SK-MEL-5 (cell line): ENCODE results near the gene CAPN15. TPM values are rescaled to one million over a fixed set of nuclear protein-coding genes. Genes with fewer than 3 reads are reported as not detected.

Experiments
- DNase-seq: peaks from one replicate; pipeline ENCODE4 v3.0.0-alpha.2; 2016; ENCODE audit warnings: low read depth, low spot score
- in situ Hi-C: cut with HindIII; loops from 2 replicates; pipeline ENCODE4 v1.10.0; 2016; ENCODE audit warnings: low sequenced_read_pairs, high pct_unique_total_duplicates, low pct_unique_long_range_greater_than_20kb
- total RNA-seq: library from RNA; depleted of rRNA; stranded (reverse); fragments of >200 nt; shearing (Covaris generic); gene quantifications from 2 replicates; pipeline ENCODE4 v1.2.3, GENCODE V29; 2014

CAPN15 gene
- total RNA-seq, 1 experiment from 2014 or later = 15.6 TPM

DNA sequence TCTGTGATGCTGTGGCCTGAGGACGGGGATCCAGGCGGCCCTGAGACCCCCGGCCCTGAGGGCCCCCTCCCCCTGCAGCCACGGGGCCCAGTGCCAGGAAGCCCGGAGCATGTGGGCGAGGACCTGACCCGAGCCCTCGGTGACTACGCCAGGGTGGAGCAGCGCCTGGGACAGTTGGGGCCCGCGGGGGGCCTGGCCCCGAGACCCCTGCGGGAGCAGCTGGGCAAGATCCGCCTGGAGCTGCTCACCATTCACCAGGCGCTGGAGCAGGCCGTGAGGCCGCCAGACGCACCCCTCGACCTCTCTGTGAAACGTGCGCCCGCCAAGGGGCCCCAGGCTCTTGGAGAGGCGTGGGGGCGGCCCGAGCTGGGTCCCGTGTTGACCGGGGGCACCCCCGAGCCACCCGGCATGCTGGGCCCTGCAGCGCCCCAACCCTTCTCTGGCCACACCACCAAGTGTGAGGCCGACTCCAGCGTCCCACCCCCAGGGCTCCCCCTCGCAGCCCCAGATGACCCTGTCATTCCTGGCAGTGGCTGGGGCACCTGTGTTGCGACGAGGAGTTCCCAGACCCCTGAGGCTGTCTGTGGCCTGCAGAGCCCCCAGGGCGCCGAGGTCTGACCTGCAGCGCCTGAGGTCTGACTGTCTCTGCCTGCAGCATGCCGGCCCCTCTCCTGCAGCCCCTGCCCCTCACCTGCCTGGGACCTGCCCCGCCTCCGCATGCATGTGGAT lies 37.3 kb downstream of the CAPN15 start:
- in situ Hi-C loops = no loop called here

DNA sequence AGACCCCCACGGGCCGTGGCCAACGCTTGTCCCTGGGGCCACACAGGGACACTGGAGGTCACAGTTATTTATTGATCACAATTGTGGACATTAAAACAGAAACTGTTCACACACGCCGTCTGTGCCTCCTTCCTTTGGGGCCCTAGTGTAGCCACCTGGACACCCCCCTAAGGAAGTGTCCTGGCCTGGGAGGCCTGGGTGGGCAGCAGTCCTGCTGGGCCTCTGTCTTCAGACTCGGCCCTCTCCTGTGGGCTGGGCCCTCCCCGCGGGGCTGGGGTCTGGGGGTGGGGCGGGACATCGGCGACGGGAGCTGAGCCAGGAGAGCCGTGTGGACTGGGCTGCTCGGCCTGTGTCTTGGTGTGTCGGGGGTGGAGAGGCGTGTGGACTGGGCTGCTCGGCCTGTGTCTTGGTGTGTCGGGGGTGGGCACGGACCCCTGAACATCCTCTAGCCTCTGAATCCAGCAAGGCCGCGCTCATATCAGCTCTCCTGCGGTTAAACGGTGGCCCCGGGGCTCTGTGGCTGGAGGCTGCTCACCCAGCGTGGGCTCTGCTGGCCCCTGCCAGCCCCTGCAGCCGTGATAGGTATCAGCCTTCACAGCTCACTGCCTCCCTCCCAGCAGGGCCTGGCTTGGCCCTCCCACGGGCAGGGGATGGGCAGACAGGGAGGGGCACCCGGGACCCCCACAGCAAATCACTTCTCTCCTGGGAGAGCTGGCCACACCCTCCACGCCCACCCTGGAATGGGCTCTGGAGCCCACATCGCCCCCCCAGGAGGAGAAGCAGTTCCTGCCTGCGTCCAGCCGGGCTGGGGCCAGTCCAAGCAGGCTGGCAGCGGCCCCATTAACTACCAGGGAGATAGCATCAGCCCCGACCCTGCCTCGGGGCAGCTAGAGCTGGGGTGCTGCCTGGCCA lies 38.2 kb downstream of the CAPN15 start:
- no peak for DNase-seq
- in situ Hi-C loops = no loop called here

More for the DNA sequence above, 37.3 kb downstream of the CAPN15 start:
- no peak for DNase-seq

DNA sequence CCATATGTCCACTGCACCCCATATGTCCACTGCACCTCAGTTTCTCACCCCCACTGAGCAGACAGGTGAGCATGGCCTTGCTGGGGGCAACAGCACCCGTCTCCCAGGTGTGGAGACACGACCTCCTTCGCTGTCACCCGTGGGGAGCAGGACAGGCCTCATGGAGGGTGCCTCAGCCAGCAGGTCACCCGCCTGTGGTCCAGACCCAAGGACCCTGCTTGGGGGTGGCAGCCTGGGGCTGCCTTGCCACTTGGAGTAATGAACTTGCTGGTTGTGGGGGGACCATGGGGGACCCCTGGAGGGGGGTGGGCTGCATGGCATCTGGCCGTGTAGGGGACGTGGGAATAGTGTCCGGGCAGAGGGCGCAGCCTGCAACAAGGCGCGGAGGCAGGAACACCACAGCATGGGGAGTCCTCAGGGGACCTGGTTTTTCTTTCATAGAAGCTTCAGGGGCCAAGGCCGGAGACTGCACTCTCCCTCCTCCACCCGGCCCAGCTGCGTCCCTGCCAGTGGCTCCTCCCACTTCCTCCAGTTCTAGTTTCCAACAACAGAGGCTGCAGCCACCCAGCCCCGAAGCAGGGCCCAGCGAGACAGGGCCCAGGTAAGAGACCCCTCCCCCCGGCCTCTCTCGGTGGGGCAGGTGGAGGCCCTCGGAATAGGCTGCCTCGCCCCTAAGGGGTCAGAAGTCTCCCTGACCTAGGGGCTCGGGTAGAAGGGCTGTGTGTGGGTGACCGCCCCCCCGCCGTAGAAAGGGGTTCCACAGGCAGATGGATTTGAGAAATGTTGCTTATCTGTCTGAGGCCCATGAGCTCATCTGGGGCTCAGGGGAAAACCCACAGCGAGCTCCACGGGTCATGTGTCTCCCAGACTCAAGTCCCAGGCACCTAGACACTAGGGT lies 39.2 kb downstream of the CAPN15 start, which contains the start of gene NHLRC4:
NHLRC4 (plus strand) TSS at position 531 of the 898 bp plus-strand sequence. CDS start 1,043 bp downstream, outside the sequence.
- in situ Hi-C loops = no loop called here
- peak; percentile 60 for DNase-seq

DNA sequence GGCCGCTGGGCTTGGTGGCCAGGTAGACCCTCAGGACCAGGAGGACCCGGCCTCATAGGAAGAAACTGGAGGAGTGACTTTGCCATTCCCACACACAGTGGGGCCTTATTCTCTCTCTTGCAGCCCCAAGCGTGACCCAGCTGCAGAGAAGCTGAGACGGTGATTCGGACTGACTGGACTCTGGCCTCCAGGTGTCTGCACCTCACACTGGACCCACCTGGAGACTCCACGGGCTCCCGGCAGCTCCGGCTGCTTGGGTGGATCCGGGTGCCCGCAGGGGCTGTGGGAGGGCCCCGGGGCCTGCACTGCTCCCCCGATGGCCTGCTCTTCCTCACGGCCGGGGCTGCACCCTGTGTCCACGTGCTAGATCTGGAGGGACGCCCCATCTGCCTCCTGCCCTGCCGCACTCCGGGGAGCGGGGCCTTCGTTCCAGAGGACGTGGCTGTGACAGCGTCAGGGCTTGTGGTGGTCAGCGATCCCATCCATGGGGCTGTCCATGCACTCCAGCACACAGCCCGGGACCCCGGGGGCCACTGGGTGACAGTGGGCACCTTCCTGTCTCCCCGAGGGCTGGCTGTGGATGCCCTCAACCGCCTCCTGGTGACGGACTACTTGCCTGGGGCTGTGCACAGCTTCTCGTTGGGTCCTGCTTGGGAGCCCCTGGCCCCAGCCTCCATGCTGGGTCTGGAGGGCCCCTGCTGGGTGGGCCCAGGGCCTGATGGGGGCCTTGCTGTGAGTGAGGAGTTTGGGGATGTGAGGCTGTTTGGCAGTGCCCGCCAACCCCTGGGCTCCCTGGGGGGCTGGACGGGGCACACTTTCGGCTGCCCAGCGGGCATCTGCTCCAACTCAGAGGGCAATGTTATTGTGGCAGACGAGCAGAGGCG lies 40.1 kb downstream of the CAPN15 start:
- in situ Hi-C loops = no loop called here
- no peak for DNase-seq

DNA sequence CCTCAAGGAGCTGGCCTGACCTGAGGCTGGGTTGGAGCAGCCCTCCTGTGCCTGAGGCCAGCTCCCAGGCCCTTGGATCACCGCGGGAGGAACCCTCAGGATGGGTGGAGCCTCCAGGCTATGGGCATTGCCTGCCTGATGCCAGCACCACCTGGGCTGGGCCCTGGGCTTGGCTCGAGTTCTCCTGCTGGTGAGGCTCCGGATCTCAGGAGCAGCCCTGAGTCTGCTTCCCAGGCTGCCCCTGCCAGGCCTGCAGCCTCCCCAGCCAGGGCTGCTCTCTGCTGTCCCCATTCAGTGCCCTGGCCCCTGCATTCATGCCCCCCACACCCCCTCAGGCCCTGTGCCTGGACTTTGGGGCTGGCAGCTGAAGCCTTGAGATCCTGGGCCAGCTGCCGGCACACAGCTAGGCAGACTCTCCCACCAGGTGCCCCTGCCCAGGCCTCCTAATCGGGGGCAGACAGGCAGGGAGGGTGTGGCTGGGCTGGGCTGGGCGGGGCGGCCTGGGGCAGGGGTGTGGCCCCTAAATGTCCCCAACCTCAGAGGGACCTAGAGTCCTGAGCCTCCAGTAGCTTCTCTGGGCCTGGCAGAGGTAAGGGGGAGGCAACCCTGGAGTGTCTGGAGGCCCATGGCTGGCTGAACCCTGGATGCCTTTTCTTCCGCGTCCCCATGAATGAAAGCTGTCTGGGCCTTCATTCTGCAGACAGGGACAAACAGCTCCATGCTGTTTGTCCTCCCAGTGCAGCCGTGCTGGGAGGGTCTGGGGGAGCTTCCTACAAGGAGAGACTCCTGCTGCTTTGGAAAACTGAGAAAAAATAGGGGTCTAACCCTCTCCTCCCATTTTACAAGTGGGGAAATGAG lies 41.1 kb downstream of the CAPN15 start:
- in situ Hi-C loops = no loop called here
- DNase-seq = no peak

DNA sequence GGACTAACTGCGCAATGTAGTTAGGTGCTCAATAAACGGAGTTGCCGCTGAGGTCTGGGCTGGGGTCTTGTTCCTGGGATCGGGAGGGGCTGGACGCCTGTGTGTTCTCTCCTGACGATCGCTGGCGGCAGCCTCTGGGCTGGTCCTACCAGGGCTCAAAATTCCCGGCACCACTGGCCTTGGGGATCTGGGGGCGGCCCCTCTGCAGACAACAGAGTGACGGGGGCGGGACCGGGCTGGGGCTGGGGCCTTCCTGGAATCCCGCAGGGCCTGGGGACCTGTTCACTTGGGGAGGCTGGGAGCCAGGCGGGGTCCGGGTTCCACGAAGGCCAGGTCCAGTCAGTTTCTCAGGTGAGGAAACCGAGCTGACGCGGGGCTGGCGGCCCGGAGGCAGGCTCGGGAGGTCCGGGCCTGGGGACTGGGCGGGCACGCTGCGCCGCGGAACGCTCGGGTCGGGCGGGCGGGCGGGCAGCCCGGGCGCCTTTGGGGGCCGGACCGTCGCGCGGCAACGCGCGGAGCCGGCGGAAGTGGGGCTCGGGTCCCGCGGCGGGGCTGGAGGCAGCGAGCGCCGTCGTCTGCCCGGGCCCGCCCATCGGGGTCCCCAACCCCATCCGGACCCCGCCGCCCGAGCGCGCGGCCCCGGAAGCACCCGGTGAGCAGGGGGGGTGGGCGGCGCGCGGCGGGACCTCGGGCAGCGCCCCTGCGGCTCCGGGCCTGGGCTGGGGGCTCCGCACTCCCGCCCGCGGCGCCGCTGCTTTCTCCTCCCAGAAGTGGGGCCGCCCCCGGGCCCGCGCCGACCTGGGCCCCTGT lies 42.1 kb downstream of the CAPN15 start, which contains the start of gene PIGQ:
PIGQ (plus strand) TSS at position 524 of the 810 bp plus-strand sequence. CDS start 4,107 bp downstream, outside the sequence.
- in situ Hi-C loops = no loop called here
- DNase-seq = peak; percentile 40

DNA sequence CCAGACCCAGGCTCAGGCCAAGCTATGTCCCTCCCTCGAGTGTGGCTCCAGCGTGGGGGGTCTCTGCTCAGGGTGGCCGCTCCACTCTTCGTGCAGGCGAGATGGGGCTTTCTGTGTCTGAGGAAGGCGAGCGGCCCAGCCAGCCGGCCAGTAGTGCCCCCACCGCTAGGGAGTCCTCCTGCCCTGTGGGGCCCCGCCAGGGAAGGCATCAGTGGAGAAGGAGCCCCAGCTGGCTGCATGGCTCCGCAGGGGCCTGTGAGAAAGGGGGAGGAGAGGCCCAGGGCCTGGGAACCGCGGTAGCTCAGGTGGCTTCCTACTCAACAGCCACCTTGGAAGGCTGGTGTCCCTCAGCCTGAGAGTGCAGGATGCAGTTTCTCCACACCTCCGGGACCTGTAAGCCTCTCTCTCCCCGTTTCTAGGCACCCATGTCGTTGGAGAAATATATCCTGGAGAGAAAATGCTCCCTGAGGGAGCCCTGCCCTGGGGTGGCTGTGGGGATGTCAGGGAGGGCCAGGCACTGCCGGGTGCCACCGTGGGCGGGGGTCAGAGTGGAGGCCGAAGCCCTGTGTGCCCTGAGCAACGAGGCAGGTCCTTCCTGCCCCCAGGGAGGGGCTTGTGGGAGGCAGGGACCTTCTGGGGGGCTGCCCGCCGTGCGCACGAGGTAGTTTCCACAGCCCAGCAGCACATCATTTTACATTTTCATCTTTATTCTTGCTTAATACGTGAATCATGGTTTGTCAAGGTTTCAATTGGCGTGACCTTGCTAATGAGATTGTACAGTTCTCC lies 45.5 kb downstream of the CAPN15 start:
- in situ Hi-C loops = no loop called here
- DNase-seq = no peak

DNA sequence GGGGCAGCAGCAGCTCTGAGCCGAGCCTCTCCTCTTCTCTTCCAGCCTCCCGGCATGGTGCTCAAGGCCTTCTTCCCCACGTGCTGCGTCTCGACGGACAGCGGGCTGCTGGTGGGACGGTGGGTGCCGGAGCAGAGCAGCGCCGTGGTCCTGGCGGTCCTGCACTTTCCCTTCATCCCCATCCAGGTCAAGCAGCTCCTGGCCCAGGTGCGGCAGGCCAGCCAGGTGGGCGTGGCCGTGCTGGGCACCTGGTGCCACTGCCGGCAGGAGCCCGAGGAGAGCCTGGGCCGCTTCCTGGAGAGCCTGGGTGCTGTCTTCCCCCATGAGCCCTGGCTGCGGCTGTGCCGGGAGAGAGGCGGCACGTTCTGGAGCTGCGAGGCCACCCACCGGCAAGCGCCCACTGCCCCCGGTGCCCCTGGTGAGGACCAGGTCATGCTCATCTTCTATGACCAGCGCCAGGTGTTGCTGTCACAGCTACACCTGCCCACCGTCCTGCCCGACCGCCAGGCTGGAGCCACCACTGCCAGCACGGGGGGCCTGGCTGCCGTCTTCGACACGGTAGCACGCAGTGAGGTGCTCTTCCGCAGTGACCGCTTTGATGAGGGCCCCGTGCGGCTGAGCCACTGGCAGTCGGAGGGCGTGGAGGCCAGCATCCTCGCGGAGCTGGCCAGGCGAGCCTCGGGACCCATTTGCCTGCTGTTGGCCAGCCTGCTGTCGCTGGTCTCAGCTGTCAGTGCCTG lies 46.7 kb downstream of the CAPN15 start:
- no peak for DNase-seq
- in situ Hi-C loops = no loop called here

DNA sequence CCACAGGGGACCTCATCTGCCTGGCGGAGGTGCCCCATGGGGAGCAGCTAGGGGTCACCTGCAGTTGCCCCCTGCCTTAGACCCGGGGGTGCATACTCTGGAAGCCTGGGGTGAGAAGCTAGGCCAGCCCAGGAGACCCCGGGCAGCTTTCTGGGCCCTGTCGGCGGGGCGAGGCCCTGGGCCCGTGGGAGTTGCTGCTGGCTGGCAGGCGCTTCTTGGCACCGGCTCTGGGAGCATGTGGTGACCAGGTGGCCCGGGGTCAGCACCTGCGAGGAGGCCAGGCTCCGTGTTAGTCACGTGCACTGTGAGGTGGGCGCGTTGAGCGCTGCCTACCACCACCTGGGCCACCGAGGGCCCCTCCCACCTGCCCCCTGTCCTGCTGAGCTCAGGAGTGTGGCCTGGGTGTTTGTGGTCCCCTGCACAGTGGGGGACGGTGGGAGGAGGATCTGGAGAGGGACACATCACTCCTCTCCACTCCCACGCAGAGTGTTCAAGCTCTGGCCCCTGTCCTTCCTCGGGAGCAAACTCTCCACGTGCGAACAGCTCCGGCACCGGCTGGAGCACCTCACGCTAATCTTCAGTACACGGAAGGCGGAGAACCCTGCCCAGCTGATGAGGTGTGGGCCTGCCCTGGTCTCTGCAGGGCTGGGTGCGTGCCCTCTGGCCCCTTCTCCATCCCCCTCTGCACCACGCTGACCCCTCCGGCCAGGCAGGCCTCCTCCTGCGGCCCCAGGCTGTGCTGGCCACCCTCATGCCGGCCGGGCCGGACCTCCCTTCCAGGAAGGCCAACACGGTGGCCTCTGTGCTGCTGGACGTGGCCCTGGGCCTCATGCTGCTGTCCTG lies 48.1 kb downstream of the CAPN15 start:
- no peak for DNase-seq
- in situ Hi-C loops = no loop called here

DNA sequence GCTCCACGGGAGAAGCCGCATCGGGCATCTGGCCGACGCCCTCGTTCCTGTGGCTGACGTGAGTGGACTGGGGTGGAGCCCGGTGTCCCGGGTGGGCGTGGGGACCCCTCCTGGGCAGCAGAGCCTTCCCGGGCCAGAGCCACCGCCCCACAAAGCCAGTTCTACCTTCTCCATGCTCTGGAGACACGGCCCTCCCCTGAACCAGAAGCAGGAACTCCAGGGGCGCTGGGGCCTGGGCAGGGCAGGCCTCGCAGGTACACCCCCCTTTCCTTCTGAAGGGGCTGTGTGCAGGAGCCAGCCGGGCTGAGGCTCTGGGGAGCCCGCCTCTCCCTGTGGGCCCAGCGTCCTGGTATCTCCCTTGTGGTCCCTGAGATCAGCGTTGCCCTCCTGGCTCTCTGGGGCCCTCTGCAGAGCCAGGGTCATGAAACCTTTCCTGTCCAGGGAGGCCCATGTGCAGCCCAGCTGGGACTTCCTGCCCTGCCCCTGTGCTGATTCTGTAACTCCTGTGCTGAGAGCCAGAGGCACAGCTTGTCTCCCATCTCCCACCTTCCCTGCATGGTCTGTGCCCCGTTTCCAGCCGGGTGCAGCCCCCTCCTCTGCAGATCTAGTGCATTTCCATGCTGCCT lies 48.8 kb downstream of the CAPN15 start:
- in situ Hi-C loops = no loop called here

DNA sequence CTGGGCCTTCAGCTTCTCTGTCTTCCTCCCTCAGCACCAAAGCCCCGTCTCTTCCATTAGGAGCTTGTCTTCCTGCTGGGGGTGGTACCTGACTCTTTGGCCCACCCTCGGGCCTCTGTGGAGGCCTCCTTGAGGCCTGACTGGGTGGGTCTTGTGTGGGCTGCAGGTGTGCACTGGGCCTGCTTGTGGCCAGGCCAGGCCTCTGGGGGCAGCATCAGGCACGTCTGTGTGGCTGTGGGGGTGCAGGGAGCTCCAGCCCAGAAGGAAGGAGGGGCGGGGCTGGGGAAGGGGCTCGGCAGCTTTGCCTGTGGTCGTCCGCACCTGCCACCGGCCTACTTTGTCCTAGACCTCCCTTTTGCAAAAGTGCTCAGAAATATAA lies 49.3 kb downstream of the CAPN15 start:
- in situ Hi-C loops = no loop called here

More for the DNA sequence above, 48.8 kb downstream of the CAPN15 start:
- DNase-seq = no peak

DNA sequence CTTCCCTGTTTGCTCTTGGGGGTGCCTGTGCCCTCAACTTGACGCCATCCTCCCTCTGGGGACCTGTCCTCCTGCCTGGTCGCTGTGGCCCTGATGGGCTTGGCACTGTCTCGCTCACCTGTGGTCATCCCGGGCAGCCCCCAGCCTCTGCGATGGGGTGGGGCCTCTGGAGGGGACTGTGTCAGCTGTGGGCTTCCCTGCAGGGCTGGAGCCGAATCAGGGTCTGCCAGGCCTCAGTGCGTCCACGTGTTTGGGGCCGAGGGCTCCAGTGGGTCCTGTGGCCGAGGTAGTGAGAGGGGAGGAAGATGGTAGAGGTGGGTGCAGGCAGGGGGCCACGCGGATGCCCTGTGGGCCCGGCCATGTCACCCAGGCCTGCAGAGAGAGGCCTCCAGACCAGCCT lies 50.3 kb downstream of the CAPN15 start:
- in situ Hi-C loops = no loop called here
- DNase-seq = no peak

More for the DNA sequence above, 49.3 kb downstream of the CAPN15 start:
- DNase-seq = no peak
